CD4-positive, CD25-positive, alpha-beta regulatory T cell (primary cell): ENCODE measurements around the gene MYO1A. TPM values are rescaled to one million over a fixed set of nuclear protein-coding genes. Genes with fewer than 3 reads are reported as not detected.

Source experiments
- ATAC-seq, 2 donors: fragments of 150-1000 bp; cut with Tn5 transposase; one replicate each; pipeline ENCODE4 v1.10.0; 2021; ENCODE audit warnings: low read depth in 2 of 2, moderate number of reproducible peaks in 2 of 2, moderate library complexity in 1 of 2
- DNase-seq, 3 donors: peaks; one replicate each; pipeline versions ENCODE4 v3.0.0 to v3.0.0-alpha.2; 2012 to 2022; ENCODE audit warnings: mixed read lengths in 1 of 3
- H3K27ac ChIP-seq: one replicate; pipeline ENCODE4 v1.7.0; 2013; ENCODE audit warnings: mild to moderate bottlenecking, low read length; ENCODE audit not compliant: insufficient read depth, poor library complexity, severe bottlenecking
- H3K27me3 ChIP-seq: one replicate; pipeline ENCODE4 v1.7.0; 2013; ENCODE audit warnings: low read length; ENCODE audit not compliant: control insufficient read depth, insufficient read depth
- H3K36me3 ChIP-seq: one replicate; pipeline ENCODE4 v1.7.0; 2013; ENCODE audit warnings: mild to moderate bottlenecking, low read length, moderate library complexity; ENCODE audit not compliant: control insufficient read depth, insufficient read depth
- H3K4me1 ChIP-seq: 2 replicates; pipeline ENCODE4 v1.7.0; 2013; ENCODE audit warnings: mild to moderate bottlenecking, low read length; ENCODE audit not compliant: insufficient read depth, control insufficient read depth, poor library complexity, severe bottlenecking
- H3K4me3 ChIP-seq: one replicate; pipeline ENCODE4 v1.7.0; 2013; ENCODE audit warnings: low read depth, mild to moderate bottlenecking, low read length, moderate library complexity
- H3K9me3 ChIP-seq, 2 experiments: 1 replicate in 1 of 2; 2 replicates in 1 of 2; pipeline ENCODE4 v1.7.0; 2013; ENCODE audit warnings: low read length in 2 of 2, mild to moderate bottlenecking in 1 of 2, moderate library complexity in 1 of 2; ENCODE audit not compliant: control insufficient read depth in 2 of 2
- H3K27ac Mint-ChIP-seq, 3 donors: one replicate each; pipeline ENCODE4 v1.8.0; 2020 to 2022; ENCODE audit warnings: mild to moderate bottlenecking in 3 of 3, mixed read lengths in 3 of 3, moderate library complexity in 2 of 3
- H3K27me3 Mint-ChIP-seq: one replicate; pipeline ENCODE4 v1.8.0; 2022; ENCODE audit warnings: mild to moderate bottlenecking, mixed read lengths
- H3K36me3 Mint-ChIP-seq: one replicate; pipeline ENCODE4 v1.8.0; 2020; ENCODE audit warnings: mixed read lengths
- H3K4me1 Mint-ChIP-seq, 4 donors: one replicate each; pipeline ENCODE4 v1.8.0; 2020 to 2022; ENCODE audit warnings: mixed read lengths in 4 of 4, mild to moderate bottlenecking in 1 of 4
- H3K4me3 Mint-ChIP-seq, 4 donors: one replicate each; pipeline ENCODE4 v1.8.0; 2020 to 2022; ENCODE audit warnings: mild to moderate bottlenecking in 4 of 4, mixed read lengths in 4 of 4, moderate library complexity in 3 of 4
- H3K9me3 Mint-ChIP-seq, 7 donors: one replicate each; pipeline ENCODE4 v1.8.0; 2020 to 2022; ENCODE audit warnings: mixed read lengths in 7 of 7, mild to moderate bottlenecking in 3 of 7, moderate library complexity in 2 of 7
- polyA plus RNA-seq, 4 donors: library from polyadenylated mRNA; unstranded; fragments of 300-500 nt; fragmentation: Illumina TruSeq; gene quantifications; one replicate each; pipeline ENCODE4 v1.2.3, GENCODE V29; 2021
- total RNA-seq: library from RNA; stranded (reverse); gene quantifications from one replicate; pipeline ENCODE4 v1.2.3, GENCODE V29; 2022

MYO1A gene
- total and polyA plus RNA-seq, 5 donors from 2014 or later: 0.32 to 0.38 TPM; not detected in 3

DNA sequence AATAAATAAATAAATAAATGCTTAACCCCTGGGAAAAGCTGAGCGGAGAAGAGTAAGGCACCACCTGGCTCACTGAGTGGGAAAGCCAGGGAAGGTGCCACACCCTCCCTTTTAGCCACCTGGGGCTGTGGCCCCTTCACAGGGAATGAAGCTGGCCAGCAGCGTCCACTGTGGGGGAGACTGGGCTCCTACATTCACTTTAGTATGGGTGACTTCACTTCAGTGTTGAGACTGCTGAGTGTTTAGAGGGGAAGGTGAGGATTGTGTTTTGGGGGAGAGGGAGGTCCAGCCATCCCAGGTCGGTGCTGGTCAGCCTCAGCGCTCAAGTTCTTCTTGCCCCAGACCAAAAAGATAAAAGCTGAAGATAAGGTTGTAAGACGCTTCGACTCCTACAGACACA is 40.6 kb upstream of the MYO1A start:
- H3K27ac Mint-ChIP-seq: peak overlapping the region; percentile 84 to 91 (median 87)
- Histone ChIP-seq H3K27ac (peak overlapping the region; percentile 63), H3K4me1 (peaks cover 72% of the 10 kb centered on the region), H3K4me3 (peak overlapping the region; percentile 43), H3K9me3 (no peaks in the 10 kb centered on the region), H3K27me3 (no peaks in the 10 kb centered on the region), H3K36me3 (peaks cover 7% of the 10 kb centered on the region)
- H3K27me3 Mint-ChIP-seq: no peaks in the 10 kb centered on the region
- no peak for DNase-seq
- peak overlapping the region; percentile 22 to 96 (median 92) for H3K4me3 Mint-ChIP-seq
- ATAC-seq: no peak
- H3K36me3 Mint-ChIP-seq: peaks cover 8% of the 10 kb centered on the region
- peaks cover 6 to 79% (median 35%) of the 10 kb centered on the region in 4 donors for H3K4me1 Mint-ChIP-seq
- no peaks in the 10 kb centered on the region for H3K9me3 Mint-ChIP-seq

DNA sequence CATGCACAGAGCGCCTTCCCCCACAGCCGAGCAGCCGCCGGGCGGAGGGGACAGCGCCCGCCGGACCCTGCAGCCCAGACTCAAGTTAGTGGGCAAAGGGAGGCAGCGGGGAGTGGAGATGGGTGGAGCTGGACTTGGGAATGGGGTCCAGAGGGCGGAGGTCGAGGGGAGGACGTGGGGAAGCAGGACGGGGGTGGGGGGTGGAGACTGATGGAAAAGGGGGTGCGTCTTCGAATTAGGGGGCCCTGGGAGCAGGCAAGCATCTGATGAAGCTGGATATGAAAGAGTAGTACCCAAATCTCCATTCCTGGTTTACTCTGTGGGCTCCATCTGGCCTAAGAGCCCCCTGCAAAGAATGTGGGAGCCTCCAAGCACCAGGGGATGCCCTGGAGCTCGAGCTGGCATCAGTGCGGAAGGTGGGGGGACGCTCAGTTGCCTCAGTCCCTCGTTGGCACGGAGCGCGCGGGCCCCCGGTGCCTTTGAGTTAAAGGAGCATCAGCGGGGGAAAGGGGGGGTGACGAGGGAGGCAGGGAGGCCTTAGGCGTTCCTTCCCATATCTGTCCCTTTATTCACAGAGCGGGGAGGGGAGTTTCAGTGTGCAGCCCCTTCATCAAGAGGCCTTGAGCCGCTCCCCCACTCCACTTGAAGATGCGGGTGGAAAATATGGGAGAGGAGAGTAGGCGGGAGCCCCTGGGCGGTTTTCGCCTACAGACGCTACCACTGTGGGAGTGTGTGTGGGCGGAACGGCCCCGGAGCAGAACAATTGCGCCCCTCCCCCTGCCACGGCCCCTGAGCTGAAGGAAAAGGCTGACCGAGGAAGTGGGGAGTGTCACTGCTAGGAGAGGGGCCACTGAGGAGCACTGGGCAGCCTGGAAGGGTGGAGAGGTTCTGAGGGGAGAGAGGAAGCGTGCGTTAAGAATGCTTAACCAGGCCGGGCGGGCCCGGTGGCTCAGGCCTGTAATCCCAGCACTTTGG is 39.6 kb upstream of the MYO1A start:
- H3K9me3 Mint-ChIP-seq: no peaks in the 10 kb centered on the region
- ATAC-seq (no peak), DNase-seq (peak; percentile 41 to 44 (median 41))
- H3K36me3 ChIP-seq: peaks cover 4% of the 10 kb centered on the region
- H3K4me1 Mint-ChIP-seq: peaks cover 11 to 80% (median 39%) of the 10 kb centered on the region in 4 donors
- H3K27me3 ChIP-seq: no peaks in the 10 kb centered on the region
- H3K9me3 ChIP-seq: no peaks in the 10 kb centered on the region
- H3K27ac Mint-ChIP-seq: peak overlapping the region; percentile 82 to 91 (median 84)
- H3K4me1 ChIP-seq: peaks cover 72% of the 10 kb centered on the region
- peak overlapping the region; percentile 89 to 96 (median 94) for H3K4me3 Mint-ChIP-seq
- peaks cover 8% of the 10 kb centered on the region for H3K36me3 Mint-ChIP-seq
- no peaks in the 10 kb centered on the region for H3K27me3 Mint-ChIP-seq
- peak overlapping the region; percentile 76 for H3K4me3 ChIP-seq
- H3K27ac ChIP-seq: peak overlapping the region; percentile 68

DNA sequence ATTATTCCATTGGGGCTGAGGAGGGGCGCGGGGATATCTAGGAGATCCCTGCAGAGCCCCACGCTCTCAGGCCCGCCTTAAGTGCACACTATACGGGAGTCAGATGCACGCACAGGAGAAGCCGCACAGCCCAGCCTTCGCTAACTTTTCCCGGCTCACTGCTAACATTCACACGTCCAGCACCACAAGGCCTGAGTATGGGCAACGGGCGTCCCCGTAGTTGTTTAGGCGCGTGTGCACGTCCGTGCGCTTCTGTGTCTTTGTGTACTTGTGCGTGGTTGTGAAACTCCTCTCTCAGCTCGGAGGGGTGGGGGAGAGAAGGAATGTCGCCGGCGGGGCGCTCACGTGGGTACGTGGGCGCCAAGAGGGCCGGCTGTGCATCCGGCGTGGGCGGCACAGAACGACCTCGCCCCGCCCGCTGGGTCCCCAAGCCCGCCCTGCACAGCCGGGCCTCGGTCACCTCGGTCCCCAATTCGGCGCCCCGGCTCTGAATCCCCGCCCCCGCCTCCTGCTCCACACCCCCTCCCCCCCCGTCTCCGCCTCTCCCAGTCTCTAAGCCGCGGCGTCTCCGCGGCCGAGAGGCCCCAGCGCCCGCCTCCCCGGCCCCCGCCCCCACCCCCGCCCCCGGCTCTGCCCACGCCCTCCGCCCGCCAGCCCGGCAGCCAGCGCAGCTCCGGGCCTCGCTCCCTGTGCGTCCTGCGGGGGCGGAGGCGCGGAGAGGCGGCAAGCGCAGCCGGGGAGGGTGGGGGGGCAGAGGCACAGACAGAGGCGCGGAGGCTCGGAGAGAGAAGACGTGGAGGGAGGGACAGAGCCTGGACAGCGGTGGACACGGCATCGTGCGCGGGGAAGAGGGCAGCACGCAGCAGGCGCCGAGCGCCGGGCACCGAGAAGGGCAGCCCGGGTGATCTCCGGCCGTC is 38.7 kb upstream of the MYO1A start, which contains the start of gene NAB2:
Gene NAB2, plus strand, starts transcription at position 761 of the 917 bp plus-strand sequence. CDS start 158 bp downstream, outside the sequence.
- H3K27ac Mint-ChIP-seq: peak within 1 kb of the TSS; percentile 82 to 96 (median 95)
- H3K9me3 ChIP-seq: no peaks in the 10 kb centered on the region
- H3K36me3 Mint-ChIP-seq: peaks cover 8% of the 10 kb centered on the region
- H3K4me3 ChIP-seq: peak within 1 kb of the TSS; percentile 76
- H3K27ac ChIP-seq: peak within 1 kb of the TSS; percentile 99
- peak; percentile 90 to 97 (median 92) for DNase-seq
- ATAC-seq: peak; percentile 76 to 79
- no peaks in the 10 kb centered on the region for H3K9me3 Mint-ChIP-seq
- peaks cover 11 to 71% (median 37%) of the 10 kb centered on the region in 4 donors for H3K4me1 Mint-ChIP-seq
- peaks cover 65% of the 10 kb centered on the region for H3K4me1 ChIP-seq
- peaks cover 4% of the 10 kb centered on the region for H3K36me3 ChIP-seq
- peak within 1 kb of the TSS; percentile 89 to 97 (median 96) for H3K4me3 Mint-ChIP-seq
- no peaks in the 10 kb centered on the region for H3K27me3 ChIP-seq
- H3K27me3 Mint-ChIP-seq: no peaks in the 10 kb centered on the region

DNA sequence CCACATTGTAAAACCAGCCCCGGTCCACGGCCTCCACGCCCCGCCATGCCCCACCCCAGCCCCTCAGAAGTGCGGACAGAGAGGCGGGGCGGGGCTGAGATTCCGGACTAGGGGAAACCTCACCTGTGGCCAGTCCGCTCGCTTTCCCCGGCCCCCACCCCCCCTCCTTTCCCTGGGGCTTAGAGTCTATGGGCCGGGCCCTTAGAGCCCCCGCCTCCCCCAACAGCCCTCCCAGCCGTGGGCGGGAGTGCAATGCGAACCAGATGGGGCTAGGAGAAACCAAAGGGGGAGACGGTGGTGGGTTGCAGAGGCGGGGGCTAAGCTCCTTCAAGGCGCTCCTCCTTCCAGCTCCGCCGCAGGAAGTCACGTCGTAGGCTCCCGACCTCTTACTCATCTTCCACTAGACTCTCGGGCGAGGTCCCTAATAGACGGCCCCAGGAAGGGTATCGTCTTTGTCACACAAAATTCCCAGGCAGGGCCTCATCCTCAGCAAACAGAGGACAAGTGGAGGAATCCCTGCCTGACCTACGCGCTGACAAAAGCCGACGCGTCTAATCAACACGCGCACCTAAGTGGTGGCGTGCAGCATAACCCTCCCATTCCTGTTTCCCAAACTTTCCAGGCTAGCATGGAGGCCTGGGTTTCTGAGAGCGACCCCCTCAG is 37.9 kb upstream of the MYO1A start:
- no peaks in the 10 kb centered on the region for H3K27me3 Mint-ChIP-seq
- DNase-seq: peak; percentile 57 to 77 (median 71)
- ATAC-seq: peak; percentile 4 to 14
- H3K4me1 ChIP-seq: peaks cover 57% of the 10 kb centered on the region
- peak overlapping the region; percentile 82 to 96 (median 95) for H3K27ac Mint-ChIP-seq
- H3K27ac ChIP-seq: peak overlapping the region; percentile 99
- no peaks in the 10 kb centered on the region for H3K9me3 ChIP-seq
- H3K27me3 ChIP-seq: no peaks in the 10 kb centered on the region
- peak overlapping the region; percentile 73 for H3K4me3 ChIP-seq
- peaks cover 4% of the 10 kb centered on the region for H3K36me3 ChIP-seq
- peak overlapping the region; percentile 89 to 97 (median 94) for H3K4me3 Mint-ChIP-seq
- peaks cover 11 to 63% (median 34%) of the 10 kb centered on the region in 4 donors for H3K4me1 Mint-ChIP-seq
- H3K36me3 Mint-ChIP-seq: peaks cover 8% of the 10 kb centered on the region
- H3K9me3 Mint-ChIP-seq: no peaks in the 10 kb centered on the region

DNA sequence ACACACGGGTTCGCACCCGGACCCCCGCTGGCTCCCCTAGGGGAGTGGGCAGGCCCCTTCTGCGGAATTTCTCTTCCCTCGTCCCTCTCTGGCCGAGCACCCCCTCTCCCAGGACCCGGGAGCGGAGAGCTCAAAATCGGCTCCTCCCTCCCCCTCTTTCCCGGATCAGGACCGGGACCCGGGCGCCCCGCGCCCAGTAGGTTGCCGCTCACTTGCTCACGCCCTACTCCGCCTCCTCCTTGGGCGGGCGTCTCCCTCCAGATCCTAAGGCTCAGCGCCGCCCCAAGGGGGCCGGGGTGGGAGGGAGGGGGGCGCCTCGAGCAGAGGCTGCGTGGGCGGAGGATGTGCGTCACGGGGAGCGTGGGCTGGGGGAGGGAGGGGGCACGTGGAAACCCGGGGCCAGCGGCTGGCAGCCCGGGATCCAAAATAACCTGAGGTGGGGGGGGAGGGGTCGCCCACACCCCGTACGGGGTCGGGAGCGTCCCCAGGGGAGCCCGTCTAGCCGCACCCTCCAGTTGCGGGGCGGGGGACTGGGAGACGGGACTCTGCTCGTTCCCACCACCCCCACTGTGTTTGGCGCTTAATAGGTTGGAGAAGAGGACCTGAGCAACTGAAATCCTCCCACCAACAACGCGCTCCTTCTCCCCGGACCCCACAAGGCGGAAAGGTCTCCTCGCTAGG is 37.2 kb upstream of the MYO1A start:
- no peaks in the 10 kb centered on the region for H3K9me3 ChIP-seq
- no peaks in the 10 kb centered on the region for H3K27me3 Mint-ChIP-seq
- H3K9me3 Mint-ChIP-seq: no peaks in the 10 kb centered on the region
- peak overlapping the region; percentile 95 for H3K4me3 ChIP-seq
- peak overlapping the region; percentile 89 to 97 (median 96) for H3K4me3 Mint-ChIP-seq
- peak; percentile 83 to 91 (median 88) for DNase-seq
- peaks cover 3% of the 10 kb centered on the region for H3K36me3 Mint-ChIP-seq
- peaks cover 11 to 56% (median 29%) of the 10 kb centered on the region in 4 donors for H3K4me1 Mint-ChIP-seq
- no peaks in the 10 kb centered on the region for H3K27me3 ChIP-seq
- H3K4me1 ChIP-seq: peaks cover 51% of the 10 kb centered on the region
- H3K27ac ChIP-seq: peak overlapping the region; percentile 99
- peak overlapping the region; percentile 95 to 96 (median 95) for H3K27ac Mint-ChIP-seq
- peaks cover under 1% of the 10 kb centered on the region for H3K36me3 ChIP-seq
- peak; percentile 49 to 56 for ATAC-seq

DNA sequence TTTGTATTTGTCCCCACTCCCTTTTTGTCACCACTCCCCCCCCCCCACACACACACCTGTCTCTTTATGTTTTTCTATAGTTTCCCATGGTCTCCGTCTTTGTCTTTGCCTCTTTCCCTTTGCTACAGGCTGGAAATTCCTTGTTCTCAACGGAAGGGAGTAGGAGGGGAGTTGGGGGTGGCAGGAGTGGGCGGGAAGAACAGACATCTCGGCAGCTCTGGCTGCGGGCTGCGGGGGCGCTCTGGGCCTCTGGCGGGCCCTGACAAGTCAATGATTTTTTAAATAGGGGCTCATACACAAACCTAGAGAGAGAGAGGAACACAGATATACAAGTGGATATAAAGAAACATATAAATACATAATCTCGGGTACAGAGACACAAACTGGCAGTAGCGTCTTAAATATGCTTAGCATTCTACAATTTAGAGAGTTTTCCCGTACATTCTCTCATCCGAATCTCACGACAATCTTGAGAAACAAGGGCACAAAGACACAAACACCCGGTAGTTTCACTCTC is 36.6 kb upstream of the MYO1A start:
- no peaks in the 10 kb centered on the region for H3K27me3 ChIP-seq
- H3K27ac Mint-ChIP-seq: peak overlapping the region; percentile 93 to 96 (median 95)

More for the DNA sequence above, 36.6 kb upstream of the MYO1A start:
- Histone ChIP-seq H3K4me3 (peak overlapping the region; percentile 95), H3K9me3 (no peaks in the 10 kb centered on the region), H3K4me1 (peaks cover 47% of the 10 kb centered on the region), H3K27ac (peak overlapping the region; percentile 99), H3K36me3 (no peaks in the 10 kb centered on the region)
- H3K9me3 Mint-ChIP-seq: no peaks in the 10 kb centered on the region
- no peaks in the 10 kb centered on the region for H3K27me3 Mint-ChIP-seq
- H3K4me3 Mint-ChIP-seq: peak overlapping the region; percentile 87 to 95 (median 90)
- H3K4me1 Mint-ChIP-seq: peaks cover 11 to 51% (median 29%) of the 10 kb centered on the region in 4 donors
- DNase-seq (peak; percentile 26 to 56 (median 44)), ATAC-seq (no peak)
- peaks cover 3% of the 10 kb centered on the region for H3K36me3 Mint-ChIP-seq
